ENCODE measurements around the gene DDO.

DNA sequence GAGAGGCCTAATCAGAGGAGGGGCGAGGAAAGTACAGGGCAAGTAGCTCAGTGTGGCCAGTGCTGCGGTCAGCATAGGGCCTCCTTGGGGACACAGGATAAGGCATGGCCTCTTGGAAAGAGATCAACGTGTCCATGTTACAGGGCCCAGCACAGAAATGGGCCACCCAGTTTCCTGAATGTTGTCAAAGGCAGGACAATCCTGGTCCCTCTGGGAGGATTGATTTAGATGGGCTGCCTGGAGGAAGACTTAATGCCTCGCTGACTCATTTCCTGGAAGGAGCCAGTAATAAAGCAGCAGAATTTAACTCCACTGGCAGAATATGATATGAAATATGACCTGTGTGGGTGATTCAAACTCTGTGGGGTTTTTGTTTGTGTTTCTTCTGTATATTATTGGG, 16.6 kb downstream of the DDO start:
- TF ChIP-seq, protein P1, sequence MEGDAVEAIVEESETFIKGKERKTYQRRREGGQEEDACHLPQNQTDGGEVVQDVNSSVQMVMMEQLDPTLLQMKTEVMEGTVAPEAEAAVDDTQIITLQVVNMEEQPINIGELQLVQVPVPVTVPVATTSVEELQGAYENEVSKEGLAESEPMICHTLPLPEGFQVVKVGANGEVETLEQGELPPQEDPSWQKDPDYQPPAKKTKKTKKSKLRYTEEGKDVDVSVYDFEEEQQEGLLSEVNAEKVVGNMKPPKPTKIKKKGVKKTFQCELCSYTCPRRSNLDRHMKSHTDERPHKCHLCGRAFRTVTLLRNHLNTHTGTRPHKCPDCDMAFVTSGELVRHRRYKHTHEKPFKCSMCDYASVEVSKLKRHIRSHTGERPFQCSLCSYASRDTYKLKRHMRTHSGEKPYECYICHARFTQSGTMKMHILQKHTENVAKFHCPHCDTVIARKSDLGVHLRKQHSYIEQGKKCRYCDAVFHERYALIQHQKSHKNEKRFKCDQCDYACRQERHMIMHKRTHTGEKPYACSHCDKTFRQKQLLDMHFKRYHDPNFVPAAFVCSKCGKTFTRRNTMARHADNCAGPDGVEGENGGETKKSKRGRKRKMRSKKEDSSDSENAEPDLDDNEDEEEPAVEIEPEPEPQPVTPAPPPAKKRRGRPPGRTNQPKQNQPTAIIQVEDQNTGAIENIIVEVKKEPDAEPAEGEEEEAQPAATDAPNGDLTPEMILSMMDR (IDR thresholded peaks at IDR 0.05 in 4 of 5, conservative IDR thresholded peaks at IDR 0.05 in 1 of 5) = no peak
- TF ChIP-seq POLR2A (IDR thresholded peaks at IDR 0.05) = no peak
